HG03103 (cell line): Measurements from ENCODE around the gene TUT1.

Experiments
- ATAC-seq: cut with Tn5 transposase; IDR thresholded peaks from one replicate; pipeline ENCODE4 v1.9.1; 2021; ENCODE audit warnings: low read depth; ENCODE audit not compliant: unreplicated experiment

Gene TUT1

DNA sequence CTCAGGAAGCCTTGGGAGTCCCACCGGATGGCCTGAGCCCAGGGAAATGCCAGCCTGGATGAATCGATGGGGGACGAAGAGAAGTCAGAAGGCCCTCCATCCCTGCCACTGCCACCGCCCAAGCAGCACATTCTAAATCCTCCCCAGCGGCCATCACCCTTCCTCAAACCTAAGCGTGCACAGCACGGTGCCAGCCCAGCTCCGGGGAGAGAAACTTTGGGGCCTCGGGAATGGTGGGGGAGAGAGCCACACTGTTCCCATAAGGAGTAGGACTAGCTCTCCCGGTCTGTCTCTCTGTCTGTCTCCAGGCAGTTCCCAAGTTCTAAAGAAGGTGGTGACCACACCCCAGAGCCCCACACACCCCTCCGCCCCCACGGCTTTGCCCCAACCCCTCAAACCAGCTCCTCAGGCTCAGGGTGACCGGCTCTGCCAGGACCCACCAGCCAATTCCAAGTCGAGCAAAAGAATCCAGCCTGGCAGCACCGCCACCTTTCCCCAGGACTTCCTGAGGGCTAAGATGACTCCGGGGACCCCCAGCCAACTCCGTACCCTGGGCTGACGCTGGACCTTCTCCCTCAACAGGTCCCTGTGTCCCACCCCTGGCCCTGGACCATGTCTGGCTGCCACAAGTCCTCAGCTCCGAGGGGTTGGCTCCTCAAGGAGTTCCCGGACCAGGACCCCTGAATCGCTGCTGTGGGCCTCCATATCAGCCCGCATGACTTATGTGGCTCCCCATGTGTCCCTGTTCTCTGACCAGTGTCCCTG, 47.5 kb downstream of the TUT1 start:
- ATAC-seq, result no peak

DNA sequence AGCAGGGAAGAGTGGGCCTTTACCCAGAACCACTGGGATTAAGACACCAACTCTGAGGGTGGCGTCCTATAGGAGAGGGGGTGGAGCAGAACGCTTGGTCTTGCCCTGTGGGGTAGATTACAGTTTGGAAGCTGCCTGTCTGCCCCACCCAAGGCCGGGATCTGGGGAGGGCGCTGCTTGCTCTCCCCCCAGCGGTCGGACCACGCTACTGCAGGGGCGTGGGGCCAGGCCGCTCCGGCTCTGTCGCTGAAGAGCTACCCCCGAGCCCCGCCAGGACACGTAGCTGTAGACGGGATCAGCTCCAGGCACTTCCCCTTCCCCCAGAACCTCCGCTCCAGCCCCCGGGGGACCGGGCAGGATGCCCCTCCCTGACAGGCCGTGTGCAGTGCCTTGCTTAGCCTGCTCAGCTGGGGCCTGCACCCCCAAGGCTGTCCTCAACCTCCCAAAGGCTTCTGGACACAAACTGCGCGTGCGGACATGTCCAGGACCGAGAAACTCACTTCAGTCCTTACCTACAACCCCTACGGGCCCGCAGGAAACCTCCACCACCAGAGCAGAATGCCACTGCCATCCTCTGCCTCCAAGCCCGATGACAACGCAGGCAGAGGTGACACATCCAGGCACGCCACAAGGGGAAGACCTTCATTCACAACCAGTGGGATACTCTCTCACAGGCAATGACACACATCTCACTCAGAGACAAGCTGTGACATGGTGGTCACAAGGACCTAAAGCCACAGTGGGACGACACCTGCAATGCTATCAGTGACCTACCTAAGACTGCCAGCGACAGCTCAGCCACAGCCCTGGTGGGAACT, 48.4 kb downstream of the TUT1 start:
- ATAC-seq, result no peak

DNA sequence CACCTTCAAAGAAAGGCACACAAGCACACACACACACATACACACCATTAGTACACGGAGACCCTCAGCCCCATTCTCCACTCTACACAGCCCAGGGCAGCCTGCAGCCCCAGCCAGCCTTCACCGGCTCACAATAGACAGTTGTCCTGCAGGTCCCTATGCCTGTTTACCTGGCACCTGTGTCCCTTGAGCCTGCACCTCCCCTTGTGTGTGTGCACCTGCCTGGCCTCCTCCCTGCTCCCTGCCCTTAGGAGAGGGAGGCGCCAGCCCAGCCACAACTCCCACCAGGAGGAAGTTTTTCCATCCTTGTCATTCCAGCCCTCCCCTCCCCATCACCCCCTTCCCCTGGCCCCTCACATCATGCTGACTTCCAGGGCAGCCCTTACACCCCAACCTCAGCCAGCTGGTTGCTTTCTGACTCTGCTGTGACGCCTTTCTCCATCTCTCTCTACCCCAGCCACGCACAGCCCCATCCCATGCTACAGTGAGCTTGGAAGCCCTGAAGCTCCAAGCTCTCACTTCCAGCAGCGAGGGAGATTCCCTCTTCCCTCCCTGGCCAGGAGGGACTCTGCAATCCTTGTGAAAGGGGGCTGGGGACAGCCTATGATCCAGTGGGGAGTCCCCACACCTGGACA, 49.1 kb downstream of the TUT1 start:
- ATAC-seq, result no peak

DNA sequence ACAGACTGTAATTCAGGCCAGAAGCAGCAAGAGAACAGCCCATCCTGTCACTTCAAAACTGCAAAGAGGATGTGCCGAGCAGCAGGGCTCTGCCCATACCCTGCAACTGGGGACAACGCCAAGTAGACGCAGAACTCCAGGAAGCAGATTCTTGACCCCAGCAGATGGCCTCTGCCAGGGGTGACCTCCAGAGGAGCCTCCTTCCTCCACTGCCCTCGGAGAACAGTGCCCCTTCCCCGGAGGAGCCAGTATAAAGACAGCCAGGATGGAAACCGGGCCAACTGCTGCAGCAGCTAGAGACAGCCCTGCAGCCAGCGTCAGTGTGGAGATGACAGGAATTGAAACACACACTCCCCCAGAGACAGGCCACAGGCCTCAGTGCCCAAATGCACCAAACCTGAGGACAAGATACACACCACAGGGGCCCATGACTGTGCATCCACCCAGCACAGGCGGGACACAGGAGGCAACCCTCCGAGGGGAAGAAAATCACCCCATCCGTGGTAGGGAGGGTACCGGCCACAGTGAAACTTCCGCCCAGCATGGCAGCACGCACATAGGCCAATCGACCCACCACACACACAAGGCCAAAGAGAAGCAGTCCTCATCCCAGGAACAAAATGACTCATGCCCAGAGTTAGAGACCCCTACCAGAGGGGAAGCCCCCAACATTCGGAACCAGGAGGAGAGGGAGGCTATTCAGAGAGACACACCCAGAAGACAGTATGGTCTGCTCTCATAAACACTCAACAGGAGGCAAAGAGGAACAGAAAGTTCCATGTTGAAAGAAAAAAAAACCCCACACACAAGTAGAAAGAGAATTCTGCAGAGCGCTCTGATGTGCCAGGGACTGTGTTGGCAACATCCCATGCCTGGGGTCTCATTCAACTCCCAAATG, 50.3 kb downstream of the TUT1 start:
- peak; percentile 36 for ATAC-seq

DNA sequence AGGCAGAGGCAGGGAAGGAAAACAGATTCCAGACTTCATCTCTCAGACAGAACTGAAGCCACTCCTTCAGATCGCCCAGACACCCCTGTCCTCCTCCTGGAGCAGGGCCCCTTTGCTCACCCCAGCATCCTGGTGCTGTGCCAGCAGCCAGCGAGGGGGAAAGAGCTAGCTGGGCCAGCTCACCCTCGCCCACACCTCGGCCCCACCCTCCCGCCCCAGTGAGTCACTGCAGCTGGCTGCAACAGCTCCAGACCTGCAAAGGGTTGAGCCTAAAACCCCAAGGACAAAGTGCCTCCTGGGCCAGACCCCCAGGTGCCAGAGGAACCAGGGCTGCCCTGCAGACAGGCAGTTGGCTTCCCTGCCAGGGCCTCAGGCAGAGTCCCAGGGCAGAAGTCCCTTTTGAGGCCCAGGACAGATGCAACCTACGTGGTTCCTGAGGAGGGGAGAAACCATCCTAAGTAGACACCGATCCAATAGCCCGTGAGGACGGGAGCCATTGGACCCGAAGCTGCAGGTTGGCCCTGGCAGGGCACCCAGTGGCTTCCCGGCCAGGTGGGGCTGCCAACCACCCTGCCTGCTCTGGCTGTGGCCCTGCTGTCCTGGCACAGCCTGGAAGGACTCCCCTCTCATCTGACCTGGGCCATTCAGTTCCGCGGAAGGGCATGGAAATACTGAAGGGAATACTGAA, 51.9 kb downstream of the TUT1 start:
- ATAC-seq, result no peak

DNA sequence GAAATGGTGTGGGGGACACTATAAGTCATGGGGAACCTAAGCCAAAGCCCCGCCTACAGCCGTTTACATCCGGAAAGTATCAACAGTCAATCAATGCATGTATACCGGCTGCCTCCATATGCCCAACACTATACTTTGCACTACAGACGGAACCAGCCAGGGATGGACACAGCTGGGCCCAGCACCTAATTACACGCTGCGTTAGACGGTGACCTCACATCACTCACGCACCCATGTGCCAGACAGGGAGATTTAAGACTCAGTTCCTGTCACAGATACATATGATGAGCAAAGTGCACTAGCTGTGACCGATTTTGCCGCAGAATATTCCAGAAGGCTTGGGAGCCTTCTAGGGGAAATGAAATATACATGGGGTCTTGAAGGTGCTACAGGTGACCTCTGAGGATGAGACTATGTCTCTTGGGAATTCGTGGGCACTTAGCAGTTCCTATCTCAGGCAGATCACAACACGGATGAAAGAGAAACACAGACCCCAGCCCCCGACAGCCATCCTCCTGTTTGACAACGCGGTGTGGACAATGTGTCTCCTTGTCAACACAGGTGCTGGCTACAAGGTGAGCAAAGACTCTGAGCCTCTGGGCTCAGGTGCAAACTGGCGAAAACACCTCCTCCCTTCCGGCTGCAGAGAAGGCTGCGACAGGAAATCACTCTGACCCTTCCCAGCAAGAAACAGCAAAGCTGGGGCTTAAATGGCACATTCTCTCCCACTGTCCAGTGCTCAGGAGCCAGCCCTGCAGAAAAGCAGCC, 52.7 kb downstream of the TUT1 start:
- ATAC-seq, result no peak

DNA sequence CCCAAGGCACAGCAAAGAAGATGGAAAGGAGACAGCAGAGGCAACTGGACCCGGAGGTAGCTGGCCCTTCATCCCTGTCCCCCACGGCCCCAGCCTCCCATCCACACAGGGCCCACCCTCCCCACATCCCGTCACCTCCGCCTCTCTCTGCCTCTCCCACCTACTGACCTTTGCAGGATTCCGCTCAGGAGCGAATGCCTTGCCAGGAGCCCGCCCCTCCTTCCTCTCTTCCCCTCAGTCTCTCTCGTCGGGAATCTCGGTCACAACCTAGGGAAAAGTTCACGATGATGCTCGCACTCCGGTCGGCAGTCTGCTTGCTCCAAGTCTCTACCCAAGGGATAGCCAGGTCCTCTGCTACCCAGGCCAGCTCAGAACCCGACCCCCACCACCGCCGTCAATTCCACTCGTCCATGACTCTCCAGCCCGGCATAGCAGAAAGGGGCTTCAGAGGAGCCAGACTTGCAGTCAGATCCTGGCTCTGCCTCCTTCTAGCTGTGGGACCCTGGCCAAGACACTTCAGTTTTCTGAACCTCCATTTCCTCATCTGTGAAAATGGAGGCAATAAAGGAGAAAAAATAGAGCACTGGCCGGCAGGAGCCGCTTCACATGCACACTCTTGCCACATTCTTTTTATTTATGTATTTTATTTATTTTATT, 54.9 kb downstream of the TUT1 start:
- no peak for ATAC-seq

DNA sequence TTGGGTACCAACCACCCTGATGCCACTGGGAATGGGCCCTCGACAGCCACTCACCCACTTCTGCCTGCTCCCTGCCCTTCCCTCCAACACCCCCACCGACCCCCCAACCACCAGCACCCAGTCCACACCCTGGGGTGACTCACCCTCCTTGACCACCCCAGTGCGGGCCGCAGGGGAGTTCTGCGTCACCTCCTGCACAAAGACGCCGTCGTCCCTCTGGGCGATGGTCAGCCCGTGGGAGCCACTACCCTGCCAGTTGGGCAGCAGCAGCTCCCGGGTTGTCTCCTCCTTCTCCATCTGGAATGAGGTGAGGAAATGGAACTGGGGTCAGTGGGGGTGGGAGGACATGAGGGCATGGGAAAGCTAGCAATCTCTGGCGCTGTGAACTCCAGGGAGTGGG, 55.5 kb downstream of the TUT1 start:
- no peak for ATAC-seq

DNA sequence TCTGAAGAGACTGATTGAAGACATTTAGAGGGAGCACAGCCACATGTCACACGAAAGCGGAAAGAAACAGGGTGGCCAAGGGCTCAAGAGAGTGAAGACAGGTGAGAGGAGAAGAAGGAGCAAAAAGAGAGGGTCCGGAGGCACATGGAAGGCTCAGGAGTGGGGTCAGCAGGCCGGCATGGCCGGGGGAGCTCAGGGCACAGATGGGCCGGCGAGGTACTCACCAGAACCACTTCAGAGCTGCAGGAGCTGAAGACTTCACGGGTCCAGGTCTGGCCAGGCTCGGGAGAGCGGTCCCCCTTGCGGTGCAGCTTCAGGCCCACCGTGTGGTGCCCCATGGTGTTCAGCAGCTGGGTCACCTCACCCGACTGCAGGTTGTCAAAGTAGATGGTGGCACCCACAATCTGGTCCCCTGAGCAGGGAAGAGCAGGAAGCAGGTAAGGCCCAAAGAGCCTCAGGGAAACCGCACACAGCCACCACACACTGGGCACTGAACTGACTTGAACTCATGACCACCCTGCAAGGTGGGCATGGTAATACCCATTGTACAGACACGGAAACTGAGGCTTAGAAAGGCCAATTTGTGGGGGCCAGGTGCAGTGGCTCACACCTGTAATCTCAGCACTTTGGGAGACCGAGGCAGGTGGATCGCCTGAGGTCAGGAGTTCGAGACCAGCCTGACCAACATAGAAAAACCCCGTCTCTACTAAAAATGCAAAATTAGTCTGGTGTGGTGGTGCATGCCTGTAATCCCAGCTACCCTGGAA, 56.4 kb downstream of the TUT1 start:
- no peak for ATAC-seq

DNA sequence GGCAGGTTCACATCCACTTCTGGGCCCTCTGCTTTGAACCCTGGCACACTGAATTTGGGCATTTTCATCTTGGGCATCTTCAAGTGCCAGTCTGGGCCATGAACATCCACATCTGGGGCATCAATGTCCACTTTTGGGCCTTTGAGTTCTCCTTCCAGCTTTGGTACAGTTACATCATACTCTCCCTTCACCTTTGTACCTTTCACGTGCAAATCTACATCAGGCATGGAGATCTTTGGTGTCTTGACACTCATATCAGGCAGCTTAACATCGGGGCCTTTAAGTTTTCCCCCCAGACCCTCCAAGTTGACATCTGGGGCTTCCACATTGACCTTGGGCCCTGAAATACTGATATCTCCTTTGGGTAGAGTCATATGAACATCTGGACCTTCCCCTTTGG, 59.2 kb downstream of the TUT1 start:
- no peak for ATAC-seq
